HEK293T (cell line): ENCODE results near the gene CD2BP2.
A peak's percentile ranks its signal among the peaks of the same experiment; 100 is the strongest.

Experiments used
- CTCF ChIA-PET: fragments of 350-600 bp; formaldehyde crosslinking; extraction: SDS; loops from one replicate; lab custom pipeline; 2021; ENCODE audit warnings: antibody characterized with exemption, inconsistent platforms; lab: Yijun Ruan, JAX
- POLR2A ChIA-PET: fragments of 350-600 bp; formaldehyde crosslinking; extraction: SDS; loops from one replicate; lab custom pipeline; 2020; ENCODE audit warnings: antibody characterized with exemption, inconsistent platforms; lab: Yijun Ruan, JAX
- DNase-seq: peaks from one replicate; pipeline ENCODE4 v3.0.0; 2012; ENCODE audit warnings: mixed read lengths; ENCODE audit errors: extremely low spot score
- ARNT ChIP-seq: fragments of 450-650 bp; IDR thresholded peaks from 2 replicates; pipeline ENCODE4 v1.6.1; 2017; ENCODE audit warnings: mild to moderate bottlenecking
- BHLHE40 ChIP-seq: fragments of 450-650 bp; IDR thresholded peaks from 2 replicates; pipeline ENCODE4 v1.6.1; 2016; ENCODE audit warnings: mild to moderate bottlenecking, moderate library complexity, borderline replicate concordance
- CTBP1 ChIP-seq: fragments of 450-650 bp; IDR thresholded peaks from 2 replicates; pipeline ENCODE4 v1.6.1; 2016; ENCODE audit warnings: borderline replicate concordance
- ELF4 ChIP-seq: fragments of 450-650 bp; IDR thresholded peaks from 2 replicates; pipeline ENCODE4 v1.6.1; 2017; ENCODE audit warnings: antibody characterized with exemption
- FOXA1 ChIP-seq: fragments of 450-650 bp; IDR thresholded peaks from 2 replicates; pipeline ENCODE4 v1.6.1; 2016; ENCODE audit warnings: mild to moderate bottlenecking
- FOXK2 ChIP-seq: fragments of 450-650 bp; IDR thresholded peaks from 2 replicates; pipeline ENCODE4 v1.6.1; 2016; ENCODE audit warnings: mild to moderate bottlenecking
- FOXM1 ChIP-seq: fragments of 450-650 bp; IDR thresholded peaks from 2 replicates; pipeline ENCODE4 v1.6.1; 2017; ENCODE audit warnings: mild to moderate bottlenecking, borderline replicate concordance
- HDGF ChIP-seq: fragments of 450-650 bp; IDR thresholded peaks from 2 replicates; pipeline ENCODE4 v1.6.1; 2017; ENCODE audit warnings: antibody characterized with exemption, borderline replicate concordance
- L3MBTL2 ChIP-seq: fragments of 450-650 bp; conservative IDR thresholded peaks from 2 replicates; pipeline ENCODE4 v1.6.1; 2016; ENCODE audit warnings: mild to moderate bottlenecking
- LEF1 ChIP-seq: fragments of 450-650 bp; IDR thresholded peaks from 2 replicates; pipeline ENCODE4 v1.6.1; 2017; ENCODE audit warnings: mild to moderate bottlenecking, borderline replicate concordance
- NFRKB ChIP-seq: fragments of 450-650 bp; IDR thresholded peaks from 2 replicates; pipeline ENCODE4 v1.6.1; 2016; ENCODE audit warnings: mild to moderate bottlenecking, moderate library complexity
- SP1 ChIP-seq: fragments of 450-650 bp; IDR thresholded peaks from 2 replicates; pipeline ENCODE4 v1.6.1; 2017
- SUZ12 ChIP-seq: fragments of 450-650 bp; IDR thresholded peaks from 2 replicates; pipeline ENCODE4 v1.6.1; 2016; ENCODE audit warnings: mild to moderate bottlenecking
- TARDBP ChIP-seq: fragments of 450-650 bp; IDR thresholded peaks from 2 replicates; pipeline ENCODE4 v1.6.1; 2016
- ZNF384 ChIP-seq: fragments of 450-650 bp; IDR thresholded peaks from 2 replicates; pipeline ENCODE4 v1.6.1; 2016
- TF ChIP-seq, protein P1 (sequence below): fragments of 450-650 bp; IDR thresholded peaks from 2 replicates; pipeline ENCODE4 v1.6.1; 2016

CD2BP2 gene

GRCh38 chr16:30370456-30371247 lies 15.5 kb upstream of the CD2BP2 start, which contains the start of gene TBC1D10B:
Gene TBC1D10B (minus strand): TSS chr16:30370494. CDS start chr16:30370183, 311 bp downstream.
- ChIA-PET POLR2A (interaction anchor here (0.6 to 6.0 kb wide), 26 partner anchors 11 to 563 kb away, joined by 3 to 95 read pairs (median 5); partner anchors contain the start of genes ALDOA, CD2BP2, CORO1A and DCTPP1), CTCF (interaction anchor here (0.6 to 1.8 kb wide), 12 partner anchors 17 to 279 kb away, joined by 3 to 10 read pairs (median 4); partner anchors contain the start of genes CD2BP2, DCTPP1, TBX6 and ZNF48)
- TF ChIP-seq, protein P1, sequence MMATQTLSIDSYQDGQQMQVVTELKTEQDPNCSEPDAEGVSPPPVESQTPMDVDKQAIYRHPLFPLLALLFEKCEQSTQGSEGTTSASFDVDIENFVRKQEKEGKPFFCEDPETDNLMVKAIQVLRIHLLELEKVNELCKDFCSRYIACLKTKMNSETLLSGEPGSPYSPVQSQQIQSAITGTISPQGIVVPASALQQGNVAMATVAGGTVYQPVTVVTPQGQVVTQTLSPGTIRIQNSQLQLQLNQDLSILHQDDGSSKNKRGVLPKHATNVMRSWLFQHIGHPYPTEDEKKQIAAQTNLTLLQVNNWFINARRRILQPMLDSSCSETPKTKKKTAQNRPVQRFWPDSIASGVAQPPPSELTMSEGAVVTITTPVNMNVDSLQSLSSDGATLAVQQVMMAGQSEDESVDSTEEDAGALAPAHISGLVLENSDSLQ: peak; percentile 100
- TF ChIP-seq TARDBP (no peak), SP1 (peak; percentile 95)

GRCh38 chr16:30369938-30370455 lies 14.9 kb upstream of the CD2BP2 start:
- ChIA-PET CTCF (interaction anchor here (0.6 to 1.3 kb wide), 3 partner anchors 38 to 302 kb away, joined by 3 to 8 read pairs (median 6); partner anchors contain the start of gene ZNF771), POLR2A (interaction anchor here (1.0 to 6.0 kb wide), 8 partner anchors 13 to 562 kb away, joined by 3 to 95 read pairs (median 6); partner anchors contain the start of genes CD2BP2, TBX6, ZNF48 and ZNF771)
- no peak for DNase-seq
- TF ChIP-seq NFRKB: no peak
- no peak for TF ChIP-seq ELF4
- TF ChIP-seq SUZ12: no peak
- no peak for TF ChIP-seq HDGF
- TF ChIP-seq ZNF384: no peak
- TF ChIP-seq FOXA1: no peak
- TF ChIP-seq ARNT: no peak
- no peak for TF ChIP-seq BHLHE40
- no peak for TF ChIP-seq L3MBTL2
- no peak for TF ChIP-seq FOXK2
- TF ChIP-seq TARDBP: no peak

More at GRCh38 chr16:30370456-30371247, 15.5 kb upstream of the CD2BP2 start, which contains the start of gene TBC1D10B:
- peak; percentile 98 for DNase-seq

DNA sequence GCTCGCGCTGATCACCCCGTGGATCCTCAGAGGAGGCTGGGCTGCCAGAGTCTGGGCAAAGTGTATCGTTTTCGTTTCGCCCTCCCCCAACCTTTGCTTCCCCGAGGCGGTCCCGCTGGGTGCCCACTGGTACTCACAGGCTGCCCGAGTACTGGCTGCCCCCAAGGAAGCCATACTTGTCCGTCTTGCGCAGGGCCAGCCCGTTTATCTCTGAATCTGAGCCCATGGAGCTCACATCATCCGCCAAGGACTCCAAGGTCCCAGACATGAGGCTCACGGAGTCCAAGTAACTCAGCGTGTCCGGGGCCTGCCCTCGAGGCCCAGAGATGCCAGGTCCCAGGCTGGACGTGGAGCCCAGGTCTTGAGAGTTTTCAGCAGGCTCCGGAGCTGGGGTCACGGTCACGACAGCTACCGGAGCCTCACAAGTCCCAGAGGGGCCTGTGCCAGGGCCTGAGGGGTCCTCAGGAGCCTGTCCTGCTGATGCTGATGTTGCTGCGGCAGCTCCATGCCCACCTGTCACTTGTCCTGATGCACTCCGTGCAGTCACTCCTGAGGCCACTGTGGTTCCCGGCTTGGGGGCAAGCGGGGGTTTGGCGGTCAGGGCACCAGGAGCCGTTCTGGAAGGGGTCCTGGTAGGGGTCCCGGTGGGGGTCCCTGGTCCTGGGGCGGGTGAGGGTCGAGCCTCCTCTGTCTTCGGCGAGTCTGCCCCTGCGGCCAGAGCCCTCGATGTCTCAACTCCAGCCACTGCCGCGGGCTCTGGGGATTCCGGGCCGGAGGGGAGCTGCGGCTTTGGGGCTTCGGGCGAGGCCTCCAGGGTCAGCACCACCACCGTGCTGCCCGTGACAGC lies 14.2 kb upstream of the CD2BP2 start:
- ChIA-PET POLR2A (interaction anchor here (0.6 to 6.0 kb wide), 11 partner anchors 9 to 295 kb away, joined by 3 to 95 read pairs (median 4); partner anchors contain the start of genes CD2BP2, TBX6, ZNF48 and ZNF689), CTCF (interaction anchor here (0.6 to 1.3 kb wide), 3 partner anchors 10 to 301 kb away, joined by 3 to 6 read pairs (median 5); no protein-coding TSS in a partner anchor)
- no peak for TF ChIP-seq ELF4
- TF ChIP-seq ARNT: no peak
- no peak for TF ChIP-seq TARDBP
- no peak for TF ChIP-seq SUZ12
- no peak for TF ChIP-seq CTBP1
- no peak for TF ChIP-seq L3MBTL2
- no peak for TF ChIP-seq BHLHE40
- TF ChIP-seq SP1: no peak
- TF ChIP-seq NFRKB: no peak
- no peak for TF ChIP-seq FOXM1
- no peak for TF ChIP-seq LEF1
- TF ChIP-seq ZNF384: no peak
- TF ChIP-seq, protein P1: no peak
- no peak for TF ChIP-seq FOXK2
- TF ChIP-seq HDGF: no peak
- TF ChIP-seq FOXA1: no peak
- DNase-seq: no peak

DNA sequence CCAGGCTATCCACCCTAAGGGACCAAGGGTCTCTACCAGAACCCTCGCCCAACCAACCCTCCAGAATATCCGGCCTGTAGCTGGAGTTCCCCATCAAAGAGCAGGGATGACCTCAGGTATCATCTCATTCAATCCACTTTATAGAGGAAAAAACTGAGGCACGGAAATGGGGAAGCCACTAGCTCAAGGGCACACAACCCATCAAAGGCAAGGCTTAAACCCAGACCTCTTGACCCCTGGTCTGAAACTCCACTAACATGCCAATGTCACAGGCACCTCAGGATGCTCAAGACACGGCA lies 13.6 kb upstream of the CD2BP2 start:
- CTCF ChIA-PET: interaction anchor here (1.1 to 1.3 kb wide), 2 partner anchors 9 to 41 kb away, joined by 5 to 6 read pairs; no protein-coding TSS in a partner anchor
- TF ChIP-seq FOXK2 (no peak), SP1 (no peak), ELF4 (no peak), BHLHE40 (no peak), ZNF384 (no peak), FOXA1 (no peak), ARNT (no peak), TARDBP (no peak), SUZ12 (no peak), FOXM1 (no peak), L3MBTL2 (no peak), NFRKB (no peak), LEF1 (no peak), HDGF (no peak)
- TF ChIP-seq, protein P1: no peak
- no peak for DNase-seq
- POLR2A ChIA-PET: interaction anchor here (0.6 to 6.0 kb wide), 9 partner anchors 9 to 294 kb away, joined by 3 to 95 read pairs (median 4); partner anchors contain the start of genes CD2BP2, ZNF48, ZNF689 and ZNF771
